Eye (tissue), 1 donor: ENCODE results near the gene MGAT3.
A peak's percentile ranks its signal among the peaks of the same experiment; 100 is the strongest.

Experiments
- DNase-seq: peaks from one replicate; pipeline ENCODE4 v3.0.0-alpha.2; 2015

Gene MGAT3

DNA sequence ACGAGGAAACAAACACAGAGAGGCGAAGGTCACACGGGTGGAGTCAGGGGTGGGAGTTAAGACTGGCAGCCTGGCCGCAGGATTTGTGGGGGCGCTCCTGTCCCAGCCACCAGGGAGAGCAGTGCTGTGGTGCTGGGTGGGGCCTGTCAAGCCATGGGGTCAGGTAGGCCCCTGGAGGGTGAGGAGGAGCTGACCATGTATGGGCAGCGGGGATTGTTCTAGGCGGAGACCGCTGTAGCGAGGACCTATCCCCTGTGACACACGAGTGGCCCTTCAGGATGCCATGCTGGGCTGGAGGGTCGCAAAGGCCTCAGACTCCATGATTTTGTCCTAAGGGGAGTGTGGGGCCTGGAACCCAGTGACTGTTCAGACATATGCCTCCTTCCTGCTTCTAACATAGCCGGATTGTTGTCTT, 77.3 kb downstream of the MGAT3 start:
- DNase-seq = no peak

DNA sequence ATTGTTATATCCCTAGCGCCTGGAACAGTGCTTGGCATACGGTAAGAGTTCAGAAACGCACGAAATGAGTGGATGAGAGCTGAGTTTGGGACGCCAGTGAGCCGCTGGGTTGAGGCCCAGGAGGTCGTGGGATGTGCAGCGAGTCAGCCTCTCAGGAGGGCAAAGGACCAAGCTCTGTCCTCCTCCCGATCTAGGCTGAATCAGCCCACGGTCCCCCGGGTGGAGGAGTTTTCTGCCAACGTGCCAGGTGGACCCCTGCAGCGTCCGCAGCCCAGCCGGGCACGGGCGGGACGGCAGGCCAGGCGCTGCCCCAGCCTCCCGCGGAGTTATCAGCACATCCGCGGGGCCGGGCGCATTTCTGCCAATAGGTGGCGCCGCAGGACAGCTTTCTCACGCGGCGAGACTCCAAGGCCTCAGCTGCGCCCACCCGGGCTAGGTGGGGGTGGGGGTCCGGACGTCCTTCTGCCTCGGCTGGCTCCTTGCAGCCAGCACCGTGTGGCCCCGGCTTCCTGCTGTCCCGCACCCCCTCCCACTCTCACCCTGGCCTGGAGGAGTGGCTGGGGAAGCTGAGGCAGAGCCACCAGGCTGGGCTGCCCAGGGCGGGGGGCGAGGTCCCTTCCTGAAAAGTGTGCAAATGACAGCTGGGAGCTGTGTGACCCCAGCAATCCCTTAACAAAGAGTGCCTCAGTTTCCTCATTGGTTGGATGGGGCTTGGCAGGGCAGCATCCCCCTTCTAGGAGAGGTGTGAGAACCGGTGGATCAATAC, 78.0 kb downstream of the MGAT3 start:
- peak; percentile 96 for DNase-seq

DNA sequence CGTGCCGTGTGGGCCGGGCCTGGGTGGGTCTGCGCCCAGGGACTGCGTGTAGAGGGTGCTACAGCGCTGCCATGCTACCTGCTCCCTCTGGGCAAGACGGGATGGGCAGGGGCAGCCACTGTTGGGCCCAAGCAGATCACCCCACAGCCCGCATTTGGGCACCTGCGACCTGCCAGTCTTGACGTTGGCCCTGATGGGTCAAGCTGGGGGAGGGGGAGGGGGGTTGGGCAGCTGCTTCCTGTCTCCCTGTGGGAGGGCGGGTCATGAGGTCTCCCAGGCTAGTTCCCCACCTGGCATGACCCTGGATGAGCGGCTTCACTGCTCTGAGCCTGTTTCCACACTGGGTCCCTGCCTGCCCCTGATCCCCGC, 78.5 kb downstream of the MGAT3 start:
- no peak for DNase-seq

DNA sequence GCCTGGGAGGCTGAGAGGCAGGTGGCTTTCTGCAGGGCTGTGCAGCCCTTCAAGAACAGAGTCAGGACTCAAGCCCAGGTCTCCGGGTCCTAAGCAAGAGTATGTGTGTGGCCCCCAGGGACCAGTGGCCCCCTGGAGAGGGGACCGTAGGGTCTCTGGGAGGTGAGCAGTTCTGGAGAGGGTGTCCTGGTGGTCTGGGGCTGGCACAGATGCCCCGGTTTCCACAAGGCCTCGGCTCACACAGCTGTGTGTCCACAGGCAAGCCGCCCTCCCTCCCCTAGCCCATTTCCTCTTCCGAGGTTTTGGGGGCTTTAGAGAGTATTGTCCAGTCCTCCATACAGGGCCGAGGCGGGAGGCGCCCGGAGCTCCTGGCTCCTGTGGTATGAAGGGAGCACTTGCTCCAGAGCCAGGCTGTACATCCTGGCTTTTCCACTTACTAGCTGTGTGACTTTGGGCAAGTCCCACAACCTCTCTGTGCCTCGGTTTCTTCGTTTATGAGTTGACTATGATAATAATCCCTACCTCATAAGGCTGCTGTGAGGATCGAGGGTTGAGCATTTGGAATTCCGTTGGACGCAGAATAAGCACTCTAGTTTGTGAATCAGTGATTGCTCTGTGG, 79.1 kb downstream of the MGAT3 start:
- DNase-seq = no peak

DNA sequence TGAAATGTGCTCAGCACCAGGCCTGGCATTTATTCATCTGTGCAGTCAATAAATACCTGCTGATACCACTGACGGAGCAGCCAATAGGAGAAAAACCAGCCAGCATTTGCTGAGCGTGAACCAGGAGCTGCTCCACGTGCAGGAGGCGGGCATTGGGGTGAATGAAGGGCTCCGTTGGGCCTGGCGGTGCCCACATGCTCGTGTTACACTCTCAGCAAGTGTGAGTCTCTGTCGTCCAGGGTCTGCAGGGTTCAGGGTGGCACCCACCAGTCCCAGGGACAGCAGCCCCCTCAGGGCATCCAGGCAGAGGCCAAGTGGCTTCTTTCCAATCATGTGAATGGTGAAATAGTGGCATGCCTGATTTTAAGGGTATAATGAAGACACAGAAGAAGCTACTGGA, 79.9 kb downstream of the MGAT3 start:
- DNase-seq = no peak

DNA sequence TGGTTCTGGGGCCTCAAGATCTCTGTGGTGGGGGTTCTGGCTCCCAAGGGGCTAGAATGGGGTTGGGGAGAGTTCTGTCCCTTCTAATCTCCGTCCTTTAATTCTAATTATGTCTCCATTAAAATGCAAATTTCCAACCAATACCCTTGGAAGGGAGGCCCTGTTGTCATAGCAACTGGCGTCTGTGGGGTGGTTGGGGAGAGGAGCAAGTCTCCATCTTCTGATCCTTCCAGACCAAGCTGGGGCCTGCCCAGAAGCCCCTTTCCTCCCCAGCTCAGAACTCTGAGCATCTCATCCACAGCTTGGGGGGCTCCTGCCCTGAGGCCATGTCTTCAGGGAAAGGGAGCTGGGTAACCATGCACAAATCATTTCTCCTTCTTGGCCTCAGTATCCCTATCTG, 81.2 kb downstream of the MGAT3 start:
- no peak for DNase-seq
